ENCODE measurements around the gene DNAJB5. TPM values are rescaled to one million over a fixed set of nuclear protein-coding genes. Genes with fewer than 3 reads are reported as not detected.

DNAJB5 gene
- total RNA-seq, 4 donors from 2014 or later: 4.0 to 6.5 (median 4.6) TPM

GRCh38 chr9:34986540-34987047 is 3.0 kb upstream of the DNAJB5 start:
- TF ChIP-seq, protein P1, sequence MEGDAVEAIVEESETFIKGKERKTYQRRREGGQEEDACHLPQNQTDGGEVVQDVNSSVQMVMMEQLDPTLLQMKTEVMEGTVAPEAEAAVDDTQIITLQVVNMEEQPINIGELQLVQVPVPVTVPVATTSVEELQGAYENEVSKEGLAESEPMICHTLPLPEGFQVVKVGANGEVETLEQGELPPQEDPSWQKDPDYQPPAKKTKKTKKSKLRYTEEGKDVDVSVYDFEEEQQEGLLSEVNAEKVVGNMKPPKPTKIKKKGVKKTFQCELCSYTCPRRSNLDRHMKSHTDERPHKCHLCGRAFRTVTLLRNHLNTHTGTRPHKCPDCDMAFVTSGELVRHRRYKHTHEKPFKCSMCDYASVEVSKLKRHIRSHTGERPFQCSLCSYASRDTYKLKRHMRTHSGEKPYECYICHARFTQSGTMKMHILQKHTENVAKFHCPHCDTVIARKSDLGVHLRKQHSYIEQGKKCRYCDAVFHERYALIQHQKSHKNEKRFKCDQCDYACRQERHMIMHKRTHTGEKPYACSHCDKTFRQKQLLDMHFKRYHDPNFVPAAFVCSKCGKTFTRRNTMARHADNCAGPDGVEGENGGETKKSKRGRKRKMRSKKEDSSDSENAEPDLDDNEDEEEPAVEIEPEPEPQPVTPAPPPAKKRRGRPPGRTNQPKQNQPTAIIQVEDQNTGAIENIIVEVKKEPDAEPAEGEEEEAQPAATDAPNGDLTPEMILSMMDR (IDR thresholded peaks at IDR 0.05; ENCODE audit: low read depth): no peak

DNA sequence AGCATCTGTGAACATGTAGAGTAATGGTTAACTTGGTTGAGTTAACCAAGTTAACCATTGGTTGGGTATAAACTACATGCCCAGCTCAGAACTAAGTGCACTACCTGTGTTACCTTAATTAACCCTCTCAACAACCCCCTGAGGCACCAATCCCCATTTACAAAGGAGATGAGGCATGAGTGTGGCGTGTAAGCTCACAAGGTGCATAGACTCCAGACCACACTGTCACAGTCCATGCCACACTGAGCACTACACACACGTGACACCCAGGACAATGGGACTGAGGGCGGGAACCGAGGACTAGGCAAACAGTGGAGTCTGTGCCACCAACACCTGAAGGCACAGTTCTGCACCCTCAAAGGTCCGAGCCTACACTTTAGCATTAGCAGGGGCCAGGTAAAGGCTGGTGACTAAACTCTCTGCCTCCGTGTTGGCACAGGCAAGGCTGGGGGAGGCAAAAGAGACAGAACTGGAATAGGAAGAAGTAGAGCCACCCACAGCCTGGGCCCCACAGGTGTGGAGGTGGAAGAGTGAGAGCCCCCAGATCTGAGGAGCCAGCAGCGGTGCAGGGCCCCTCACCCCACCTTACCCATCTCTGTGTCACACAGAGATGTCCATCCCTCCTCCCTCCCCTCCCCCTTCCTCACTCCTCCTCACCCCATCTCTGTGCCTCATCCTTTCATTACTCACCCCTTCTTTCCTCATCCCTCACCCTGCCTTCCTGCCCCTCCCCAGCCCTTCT is 2.2 kb upstream of the DNAJB5 start:
- TF ChIP-seq, protein P1 (IDR thresholded peaks at IDR 0.05; ENCODE audit: low read depth): no peak

GRCh38 chr9:34988218-34989002 is 1.1 kb upstream of the DNAJB5 start:
- TF ChIP-seq, protein P1 (IDR thresholded peaks at IDR 0.05; ENCODE audit: low read depth): no peak

DNA sequence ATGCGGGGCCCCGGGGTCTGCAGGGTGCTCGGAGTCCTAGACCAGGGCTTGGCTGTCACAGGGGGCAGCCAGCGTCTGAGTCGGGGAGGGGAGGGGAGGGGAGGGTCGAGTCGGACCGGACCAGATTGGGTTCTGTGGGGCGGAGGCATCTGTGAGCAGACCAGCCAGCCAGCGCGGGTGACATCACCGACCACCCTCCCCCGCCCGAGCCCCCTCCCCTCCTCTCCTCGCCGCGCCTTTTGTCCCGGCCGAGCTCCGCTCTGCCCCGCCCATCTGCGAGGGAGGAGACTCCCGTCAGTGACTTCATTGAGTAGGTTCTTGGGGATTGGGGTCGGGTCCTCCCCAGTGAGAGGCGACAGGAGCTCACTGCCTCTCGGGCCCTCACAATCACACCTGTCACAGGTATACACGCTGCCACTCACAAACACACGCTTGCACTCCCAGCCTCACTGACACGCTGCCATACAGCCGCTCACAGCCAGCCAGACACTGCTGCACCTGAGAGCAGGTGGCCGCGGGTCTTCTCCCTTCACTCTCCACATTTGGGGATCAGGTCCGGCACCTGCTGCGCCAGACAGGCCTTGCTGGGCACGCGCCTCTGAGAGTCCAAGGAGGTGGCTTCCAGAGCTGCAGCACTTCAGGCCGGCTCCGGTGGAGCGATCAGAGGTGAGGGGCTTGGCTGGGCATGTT is 546 bp downstream of the DNAJB5 start:
- TF ChIP-seq, protein P1 (IDR thresholded peaks at IDR 0.05; ENCODE audit: low read depth): no peak

- TF ChIP-seq, protein P1 (IDR thresholded peaks at IDR 0.05; ENCODE audit: low read depth): no peak
Observed at GRCh38 chr9:34990908-34991606, 1.5 kb downstream of the DNAJB5 start.

GRCh38 chr9:34991607-34992375 is 2.2 kb downstream of the DNAJB5 start:
- TF ChIP-seq, protein P1 (IDR thresholded peaks at IDR 0.05; ENCODE audit: low read depth): no peak

All from subcutaneous adipose tissue (tissue), 4 donors.